GM12875 (cell line): Measurements from ENCODE around the gene SC5D.
A peak's percentile ranks its signal among the peaks of the same experiment; 100 is the strongest.

Source experiments
- H3K4me3 ChIP-seq: one replicate; pipeline ENCODE4 v1.5.1; 2011; ENCODE audit warnings: low read depth, low read length, control low read depth
- TF ChIP-seq, protein P1 (sequence below): IDR thresholded peaks from 2 replicates; pipeline ENCODE4 v1.5.1; 2011; ENCODE audit warnings: low read depth, mild to moderate bottlenecking, control low read depth, inconsistent platforms, low read length, moderate library complexity, borderline replicate concordance; ENCODE audit not compliant: insufficient read depth

Gene SC5D, protein sequence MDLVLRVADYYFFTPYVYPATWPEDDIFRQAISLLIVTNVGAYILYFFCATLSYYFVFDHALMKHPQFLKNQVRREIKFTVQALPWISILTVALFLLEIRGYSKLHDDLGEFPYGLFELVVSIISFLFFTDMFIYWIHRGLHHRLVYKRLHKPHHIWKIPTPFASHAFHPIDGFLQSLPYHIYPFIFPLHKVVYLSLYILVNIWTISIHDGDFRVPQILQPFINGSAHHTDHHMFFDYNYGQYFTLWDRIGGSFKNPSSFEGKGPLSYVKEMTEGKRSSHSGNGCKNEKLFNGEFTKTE

DNA sequence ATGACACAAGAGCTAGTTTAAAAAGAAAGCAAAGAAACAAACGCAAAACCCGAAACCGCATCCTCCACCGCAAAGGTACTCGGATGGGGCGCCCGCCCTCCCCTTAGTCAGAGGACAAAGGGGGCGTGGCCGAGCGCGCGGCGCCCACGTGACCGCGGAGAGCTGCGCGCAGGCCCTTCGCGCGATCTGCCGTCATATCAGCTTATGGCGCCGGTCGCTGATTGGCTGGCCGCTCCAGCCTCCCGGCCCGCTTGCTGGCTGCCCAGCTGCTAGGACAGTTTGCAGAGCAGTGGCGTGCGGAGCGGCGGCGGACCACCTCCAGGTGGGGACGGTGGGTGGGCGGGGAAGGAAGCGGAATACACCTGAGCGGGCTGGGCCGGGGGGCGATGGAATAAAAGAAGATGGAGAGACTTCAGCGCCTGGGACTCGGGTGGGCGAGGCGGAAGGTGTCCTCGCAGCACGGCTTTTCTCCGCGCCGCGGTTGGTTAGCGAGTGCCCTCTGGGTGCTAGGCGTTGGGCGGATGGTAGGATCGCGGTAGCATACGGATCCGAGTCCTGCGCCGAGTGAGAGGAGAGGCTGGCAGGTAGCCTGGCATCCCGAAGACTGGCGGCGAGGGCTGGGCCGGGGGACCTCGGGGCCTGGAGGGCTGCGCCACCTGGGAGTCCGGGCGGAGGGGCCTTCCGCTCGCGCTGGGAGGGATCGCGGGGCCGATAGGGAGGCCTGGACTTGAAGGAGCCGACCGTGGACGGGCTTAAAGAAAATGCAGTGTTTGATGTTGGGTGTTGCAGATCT is at the start of gene SC5D:
TSS of gene SC5D (plus strand) at position 277 of the 793 bp plus-strand sequence. CDS start 10,605 bp downstream, outside the sequence.
- TF ChIP-seq, protein P1, sequence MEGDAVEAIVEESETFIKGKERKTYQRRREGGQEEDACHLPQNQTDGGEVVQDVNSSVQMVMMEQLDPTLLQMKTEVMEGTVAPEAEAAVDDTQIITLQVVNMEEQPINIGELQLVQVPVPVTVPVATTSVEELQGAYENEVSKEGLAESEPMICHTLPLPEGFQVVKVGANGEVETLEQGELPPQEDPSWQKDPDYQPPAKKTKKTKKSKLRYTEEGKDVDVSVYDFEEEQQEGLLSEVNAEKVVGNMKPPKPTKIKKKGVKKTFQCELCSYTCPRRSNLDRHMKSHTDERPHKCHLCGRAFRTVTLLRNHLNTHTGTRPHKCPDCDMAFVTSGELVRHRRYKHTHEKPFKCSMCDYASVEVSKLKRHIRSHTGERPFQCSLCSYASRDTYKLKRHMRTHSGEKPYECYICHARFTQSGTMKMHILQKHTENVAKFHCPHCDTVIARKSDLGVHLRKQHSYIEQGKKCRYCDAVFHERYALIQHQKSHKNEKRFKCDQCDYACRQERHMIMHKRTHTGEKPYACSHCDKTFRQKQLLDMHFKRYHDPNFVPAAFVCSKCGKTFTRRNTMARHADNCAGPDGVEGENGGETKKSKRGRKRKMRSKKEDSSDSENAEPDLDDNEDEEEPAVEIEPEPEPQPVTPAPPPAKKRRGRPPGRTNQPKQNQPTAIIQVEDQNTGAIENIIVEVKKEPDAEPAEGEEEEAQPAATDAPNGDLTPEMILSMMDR, result no peak
- H3K4me3 ChIP-seq, result peak within 1 kb of the TSS; percentile 100

DNA sequence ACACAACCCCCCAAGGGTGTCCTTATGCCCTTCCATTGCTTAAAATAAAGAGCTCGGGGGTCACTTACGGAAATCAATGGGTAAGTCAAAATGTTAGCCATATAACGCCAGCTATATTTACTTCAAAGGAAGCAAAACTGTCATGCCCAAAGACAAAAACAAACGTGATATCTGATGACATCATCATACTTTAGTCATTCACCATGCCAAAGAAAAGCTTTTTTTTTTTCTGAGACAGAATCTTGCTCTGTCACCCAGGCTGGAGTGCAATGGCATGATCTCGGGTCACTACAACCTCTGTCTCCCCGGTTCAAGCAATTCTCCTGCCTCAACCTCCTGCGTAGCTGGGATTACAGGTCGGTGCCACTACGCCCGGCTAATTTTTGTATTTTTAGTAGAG is 47.7 kb upstream of the SC5D start:
- TF ChIP-seq, protein P1, result no peak
- H3K4me3 ChIP-seq, result no peak overlapping the region

DNA sequence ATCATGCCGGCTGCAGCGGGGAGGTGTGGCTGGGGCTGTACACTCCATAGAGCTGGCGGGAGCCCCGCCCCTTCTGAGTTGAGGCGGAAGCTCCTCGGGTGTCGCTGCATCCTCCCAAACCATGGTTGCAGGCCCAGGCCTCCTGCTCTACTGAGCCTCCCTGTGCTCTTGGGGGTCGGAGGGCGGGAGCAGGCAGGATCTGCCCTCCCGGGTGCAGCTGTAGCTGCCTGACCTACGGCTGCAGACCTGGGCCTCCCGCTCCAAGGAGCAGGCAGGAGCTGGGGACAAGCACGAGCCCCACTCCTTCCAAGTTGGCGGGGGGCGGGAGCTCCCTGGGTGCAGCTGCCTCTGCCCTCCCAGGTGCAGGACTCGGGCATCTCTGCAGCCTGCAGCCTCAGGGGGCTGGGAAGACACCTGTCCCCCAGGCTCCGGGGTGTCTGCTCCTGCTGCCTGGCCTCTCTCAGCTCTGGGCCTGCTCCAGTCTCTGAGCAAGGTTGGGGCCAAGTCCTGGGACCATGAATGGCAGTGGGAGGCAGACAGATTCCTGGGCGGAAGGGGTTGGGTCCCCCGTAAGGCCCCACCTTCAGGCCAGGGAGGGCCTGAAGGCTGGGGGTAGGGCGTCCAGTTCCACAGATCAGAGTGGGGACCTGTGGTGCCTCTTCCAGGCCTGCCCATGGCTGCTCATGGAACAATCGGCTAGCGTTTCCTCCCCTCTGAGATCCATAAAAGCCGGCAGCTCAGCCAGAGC is 46.4 kb upstream of the SC5D start:
- TF ChIP-seq, protein P1, result no peak
- no peak overlapping the region for H3K4me3 ChIP-seq

DNA sequence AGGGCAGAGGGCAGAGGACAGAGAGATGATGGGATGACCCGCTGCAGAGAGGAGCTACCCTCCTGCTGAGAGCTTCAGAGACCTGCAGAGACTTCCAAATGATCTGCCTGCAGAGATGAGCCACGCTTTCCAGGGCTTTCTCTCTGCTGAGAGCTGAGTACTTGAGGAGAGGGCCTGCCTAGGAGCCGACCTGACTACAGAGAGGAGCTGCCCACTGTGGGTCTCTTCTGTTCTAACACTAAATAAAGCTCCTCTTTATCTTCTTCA is 45.9 kb upstream of the SC5D start:
- TF ChIP-seq, protein P1, result no peak
- no peak overlapping the region for H3K4me3 ChIP-seq

DNA sequence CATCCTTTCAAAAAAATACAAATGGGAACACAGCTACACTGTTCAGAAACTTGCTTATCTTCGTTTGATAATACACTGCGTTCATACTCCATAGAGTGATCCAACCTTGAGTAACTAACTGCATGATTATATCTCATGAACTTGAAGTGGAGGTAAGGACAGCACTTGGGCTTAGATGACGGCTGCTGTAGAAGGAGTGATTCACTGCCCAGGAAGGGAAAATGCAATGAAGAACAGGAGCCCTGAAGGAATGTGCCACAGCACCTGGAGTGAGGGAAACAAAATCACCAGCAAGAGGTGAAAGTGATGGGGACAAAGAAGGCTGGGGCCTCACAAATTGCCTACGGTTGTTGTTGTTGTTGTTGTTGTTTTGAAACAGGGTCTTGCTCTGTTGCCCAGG is 44.1 kb upstream of the SC5D start:
- H3K4me3 ChIP-seq, result no peak overlapping the region
- TF ChIP-seq, protein P1, result no peak

DNA sequence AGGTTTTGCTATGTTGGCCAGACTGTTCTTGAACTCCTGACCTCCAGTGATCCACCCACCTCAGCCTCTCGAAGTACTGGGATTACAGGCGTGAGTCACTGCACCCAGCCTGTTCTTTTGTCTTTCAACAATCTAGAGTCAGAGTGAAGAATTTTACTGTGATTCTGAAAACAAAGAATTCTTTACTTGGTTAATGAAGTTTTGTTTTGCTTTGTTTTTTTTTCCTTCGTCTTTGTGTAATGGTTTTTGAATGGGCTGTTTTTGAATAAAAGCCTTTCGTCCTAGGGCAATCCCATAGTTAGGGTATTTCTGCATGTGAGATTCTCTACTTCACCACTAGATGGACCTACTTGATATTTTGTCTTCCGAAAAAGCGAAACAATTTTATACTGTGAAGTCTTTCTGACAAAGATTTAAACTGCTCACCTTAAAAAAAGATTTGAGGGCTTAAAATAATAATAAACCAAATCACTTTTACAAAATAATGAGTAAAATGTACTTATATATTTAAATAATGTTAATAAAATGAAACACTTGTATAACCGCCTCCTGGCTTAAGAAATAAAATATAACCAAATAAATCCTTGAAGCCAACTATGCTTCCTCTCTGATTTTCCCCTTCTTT is 43.4 kb upstream of the SC5D start:
- no peak overlapping the region for H3K4me3 ChIP-seq
- TF ChIP-seq, protein P1, result peak; percentile 46; the same call in 1 of the 2 replicates
